Activated CD8-positive, alpha-beta memory T cell treated with anti-CD3 and anti-CD28 coated beads, Interleukin-2, amount 50 U/mL, for 1 hour (primary cell): ENCODE data around the gene ZFYVE28.
"Not testable (repeated sequence)": the region's sequence is repeated elsewhere in the genome, so short reads cannot be mapped to it uniquely, and the experiment has no call there.

ENCODE experiments used
- DNase-seq: peaks from one replicate; pipeline ENCODE4 v3.0.0-alpha.2; 2020; ENCODE audit errors: extremely low read depth

ZFYVE28 gene

DNA sequence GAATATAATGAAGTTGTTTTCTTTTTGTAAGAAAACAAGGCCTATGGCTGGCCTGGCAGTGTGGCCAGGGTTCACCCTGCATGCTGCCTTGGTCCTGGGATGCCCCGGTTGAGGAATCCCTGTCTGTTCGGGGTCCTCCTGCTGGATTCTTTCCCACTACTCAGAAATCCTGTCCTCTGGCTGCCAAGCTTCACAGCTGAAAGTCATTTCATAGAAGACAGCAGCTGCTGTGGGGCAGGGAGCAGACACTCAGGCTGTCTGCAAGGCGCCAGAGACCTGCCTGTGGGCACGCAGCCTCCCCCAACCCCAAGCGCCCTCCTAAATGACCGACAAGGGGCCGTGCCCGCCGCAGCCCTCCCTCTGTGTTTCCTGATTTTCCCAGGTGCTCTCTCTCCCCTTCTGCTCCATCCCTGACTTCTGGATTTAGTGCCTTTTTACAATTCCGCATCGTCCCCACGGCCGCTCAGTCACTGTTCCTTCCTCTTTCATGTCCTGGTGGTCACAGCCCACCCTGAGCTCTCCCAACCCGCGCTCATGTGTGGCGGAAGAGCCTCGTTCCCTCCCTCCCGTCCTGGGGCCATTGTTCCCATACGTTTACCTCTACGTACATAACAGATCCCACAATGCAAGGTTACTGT lies 27.5 kb downstream of the ZFYVE28 start:
- DNase-seq, result no peak

DNA sequence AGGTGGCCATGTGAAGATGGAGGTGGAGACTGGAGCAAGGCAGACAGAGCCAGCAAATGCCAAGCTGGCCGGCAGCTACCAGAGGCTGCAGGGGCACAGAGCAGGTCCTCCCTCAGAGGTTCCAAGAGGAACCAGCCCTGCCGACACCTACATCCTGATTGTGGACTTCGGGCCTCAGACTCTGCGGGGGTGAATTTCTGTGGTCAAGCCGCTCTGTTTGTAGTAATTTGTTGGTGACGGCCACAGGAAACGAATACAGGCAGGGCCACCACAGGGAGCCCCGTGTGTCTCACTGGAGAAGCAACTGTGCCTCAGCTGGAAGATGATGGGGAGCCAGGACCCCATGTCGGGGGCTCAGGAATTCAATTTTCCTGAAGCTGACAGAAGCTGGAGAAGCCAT lies 28.3 kb downstream of the ZFYVE28 start:
- no peak for DNase-seq

DNA sequence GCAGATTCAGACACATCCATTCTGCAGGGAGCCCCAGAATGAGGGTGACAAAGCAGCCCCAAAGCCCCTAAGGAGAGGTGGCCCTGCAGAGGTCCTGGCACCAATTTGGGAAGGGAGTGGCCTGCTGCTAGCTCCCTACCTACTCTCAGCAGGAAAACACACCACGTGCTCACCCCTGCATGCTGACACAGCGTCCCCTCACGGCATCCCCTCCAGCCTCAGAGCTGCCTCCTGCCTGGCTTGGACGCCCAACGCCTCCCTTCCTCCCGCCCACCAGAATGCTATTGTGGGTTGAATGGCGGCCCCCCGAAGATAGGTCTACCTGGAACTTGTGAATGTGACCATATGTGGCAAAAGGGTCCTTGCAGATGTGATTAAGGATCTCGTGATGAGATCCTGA lies 28.8 kb downstream of the ZFYVE28 start:
- no peak for DNase-seq

DNA sequence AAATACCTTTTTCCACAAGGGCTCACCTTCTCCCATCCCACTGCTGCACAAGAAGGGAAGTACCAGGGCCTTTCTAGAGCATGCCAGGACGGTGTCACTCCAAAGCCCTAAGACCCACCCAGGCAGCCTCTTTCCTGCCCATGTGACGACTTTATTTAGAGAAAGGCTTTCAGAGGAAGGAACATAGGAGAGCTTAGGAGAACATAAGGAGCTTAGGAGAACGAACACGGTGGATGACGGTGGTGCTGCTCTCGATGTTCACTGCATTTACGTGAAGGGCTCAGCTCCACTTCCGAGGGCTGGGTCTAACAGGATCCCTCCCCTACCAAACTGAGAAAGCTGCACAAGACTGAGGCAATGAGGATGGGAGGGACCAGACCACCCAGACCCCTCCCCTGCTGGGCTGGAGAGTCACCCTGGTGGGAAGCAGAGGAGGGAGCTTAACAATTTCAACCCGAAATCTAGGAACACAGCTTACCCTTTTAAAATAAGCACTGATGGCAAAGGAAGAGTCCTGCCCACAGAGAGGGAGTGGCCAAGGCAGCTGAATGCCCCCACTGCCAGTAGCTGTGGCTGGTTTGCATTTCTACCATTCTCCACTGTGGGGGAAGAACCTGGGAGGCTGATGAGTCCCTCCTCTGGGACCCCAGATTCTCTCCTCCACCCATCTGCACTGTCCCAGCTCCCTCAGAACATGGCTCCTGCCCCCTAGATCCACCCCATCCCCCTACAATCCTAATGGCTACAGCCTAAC lies 29.8 kb downstream of the ZFYVE28 start:
- no peak for DNase-seq

DNA sequence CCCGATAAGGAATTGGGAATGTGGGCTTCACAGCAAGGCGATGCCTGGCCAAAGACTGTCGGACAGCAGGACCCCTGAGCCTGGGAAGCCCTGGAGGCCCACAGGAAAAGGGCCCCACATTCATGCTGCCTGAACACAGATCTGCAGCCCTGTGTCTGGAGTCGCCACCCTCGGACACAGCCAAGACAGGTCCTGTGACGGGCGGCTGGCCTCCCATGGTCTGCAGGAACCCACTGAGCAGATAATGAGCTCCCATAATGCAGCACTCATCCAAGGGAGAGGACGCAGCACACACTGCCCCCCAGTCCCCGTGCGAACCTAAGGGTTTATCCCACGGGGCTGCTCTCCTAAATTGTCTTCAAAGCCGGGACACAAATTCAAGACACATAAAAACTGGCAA lies 30.6 kb downstream of the ZFYVE28 start:
- DNase-seq, result no peak

DNA sequence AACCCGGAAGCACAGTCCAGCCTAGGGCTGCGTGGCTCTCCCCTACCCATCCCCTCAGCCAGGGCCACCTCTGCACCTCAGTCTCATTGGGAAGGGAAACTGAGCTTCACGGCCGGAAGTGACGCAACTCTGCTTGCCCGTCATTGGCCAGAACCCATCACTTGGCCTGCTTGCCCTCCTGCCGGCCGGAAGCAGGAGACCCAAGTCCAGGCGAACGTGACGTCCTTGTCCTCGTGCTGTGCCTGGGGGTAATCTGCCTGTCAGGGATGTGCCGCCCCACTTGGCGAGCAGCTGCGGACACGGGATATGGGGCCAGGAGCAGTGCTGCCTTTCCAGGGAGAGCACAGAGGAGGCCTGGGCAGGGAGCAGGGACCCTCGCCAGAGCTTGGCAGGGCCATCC lies 31.2 kb downstream of the ZFYVE28 start:
- no peak for DNase-seq

DNA sequence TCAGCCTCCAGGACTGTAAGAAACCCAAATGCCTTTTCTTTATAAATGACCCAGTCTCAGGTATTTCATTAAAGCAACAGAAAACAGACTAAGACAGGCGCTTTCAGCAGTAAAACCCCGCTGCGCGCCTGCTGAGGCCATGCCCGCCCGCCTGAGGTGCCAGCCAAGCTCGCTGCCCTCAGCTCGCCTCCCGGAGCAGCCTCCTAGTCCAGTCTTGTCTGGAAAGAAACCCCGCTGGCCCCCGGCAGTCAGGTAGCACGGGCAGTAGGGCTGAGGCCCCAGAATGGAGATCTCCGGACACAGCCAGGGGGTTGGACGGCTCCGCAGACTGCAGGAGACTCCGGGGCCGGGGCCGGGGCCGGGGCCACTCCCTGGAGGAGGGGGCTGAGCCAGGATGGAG lies 31.7 kb downstream of the ZFYVE28 start:
- DNase-seq, result no peak

DNA sequence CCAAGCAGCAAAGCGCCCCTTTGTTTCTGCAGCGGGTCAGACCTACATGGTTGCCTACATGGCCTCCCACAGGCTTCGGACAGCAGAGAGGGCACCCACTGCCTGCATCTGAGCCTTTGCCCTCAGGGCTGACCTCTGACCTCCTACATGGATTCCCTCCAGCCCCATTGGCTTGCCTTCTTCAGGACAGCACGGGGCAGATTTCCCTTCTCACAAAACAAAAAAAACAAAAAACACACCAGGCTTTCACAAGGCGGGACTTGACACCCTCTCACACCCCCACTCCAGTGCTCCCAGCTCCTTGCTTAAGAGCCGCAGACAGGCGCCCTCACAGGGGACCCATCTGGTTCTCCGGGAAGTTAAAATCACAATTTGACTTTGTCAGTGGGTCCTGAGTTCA lies 32.9 kb downstream of the ZFYVE28 start:
- DNase-seq, result no peak

DNA sequence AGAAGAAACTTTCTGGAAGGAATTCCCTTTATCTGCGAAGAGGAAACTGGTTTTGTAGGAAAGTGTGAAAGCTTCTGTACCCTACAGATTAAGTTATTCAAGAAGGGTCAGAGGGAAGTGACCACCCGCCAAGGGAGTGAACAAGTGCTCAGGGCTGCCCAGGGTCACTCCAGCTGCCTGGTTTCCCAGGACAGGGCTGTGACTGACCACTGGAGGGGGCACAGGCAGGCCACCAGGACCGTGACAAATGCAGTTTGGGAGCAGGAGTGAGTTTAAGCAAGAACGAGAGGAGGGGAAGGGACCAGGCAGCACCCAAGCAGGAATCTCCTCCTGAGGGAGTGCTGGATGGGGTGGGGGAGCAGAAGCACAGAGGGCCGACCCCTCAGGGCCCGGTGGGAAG lies 34.2 kb downstream of the ZFYVE28 start:
- DNase-seq, result no peak

DNA sequence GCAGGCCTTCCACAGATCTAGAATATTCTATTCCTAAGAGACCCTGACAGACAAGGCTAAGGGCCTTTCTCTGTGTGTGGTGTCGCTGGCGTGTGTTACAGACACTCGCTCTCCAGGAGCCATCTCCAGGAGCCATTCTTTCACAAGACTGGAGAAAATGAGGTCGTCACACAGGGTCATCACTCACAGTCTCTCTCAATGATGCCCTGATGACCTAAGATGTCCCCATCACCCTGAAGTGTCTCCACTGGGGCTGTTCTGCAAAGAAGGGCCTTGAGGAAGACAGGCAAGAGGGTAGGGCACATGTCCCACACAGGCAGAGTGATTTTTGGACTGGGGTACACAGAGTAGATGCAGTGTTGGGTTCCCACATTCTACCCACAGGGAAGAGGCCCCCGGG lies 34.7 kb downstream of the ZFYVE28 start:
- no peak for DNase-seq

DNA sequence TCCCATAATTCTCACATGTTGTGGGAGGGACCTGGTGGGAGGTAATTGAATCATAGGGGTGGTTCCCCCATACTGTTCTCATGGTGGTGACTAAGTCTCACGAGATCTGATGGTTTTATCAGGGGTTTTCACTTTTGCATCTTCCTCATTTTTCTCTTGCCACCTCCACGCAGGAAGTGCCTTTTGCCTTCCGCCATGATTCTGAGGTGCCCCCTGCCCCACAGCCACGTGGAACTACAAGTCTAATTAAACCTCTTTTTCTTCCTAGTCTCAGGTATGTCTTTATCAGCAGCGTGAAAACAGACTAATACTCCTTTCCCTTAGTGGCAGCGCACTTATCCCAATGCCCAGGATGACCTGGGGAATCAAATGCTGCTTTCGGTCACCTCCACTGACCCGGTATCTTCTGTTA lies 35.2 kb downstream of the ZFYVE28 start:
- not testable (repeated sequence) for DNase-seq

DNA sequence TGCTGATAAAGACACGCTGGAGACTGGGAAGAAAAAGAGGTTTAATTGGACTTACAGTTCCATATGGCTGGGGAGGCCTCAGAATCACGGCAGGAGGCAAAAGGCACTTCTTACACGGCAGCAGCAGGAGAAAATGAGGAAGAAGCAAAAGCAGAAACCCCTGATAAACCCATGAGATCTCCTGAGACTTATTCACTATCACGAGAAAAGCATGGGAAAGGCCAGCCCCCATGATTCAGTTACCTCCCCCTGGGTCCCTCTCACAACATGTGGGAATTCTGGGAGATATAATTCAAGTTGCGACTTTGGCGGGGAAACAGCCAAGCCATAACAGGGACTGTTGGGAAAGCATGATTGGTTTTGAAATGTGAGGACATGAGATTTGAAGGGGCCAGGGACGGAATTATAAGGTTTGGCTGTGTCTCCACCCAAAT lies 35.7 kb downstream of the ZFYVE28 start:
- DNase-seq, result not testable (repeated sequence)

DNA sequence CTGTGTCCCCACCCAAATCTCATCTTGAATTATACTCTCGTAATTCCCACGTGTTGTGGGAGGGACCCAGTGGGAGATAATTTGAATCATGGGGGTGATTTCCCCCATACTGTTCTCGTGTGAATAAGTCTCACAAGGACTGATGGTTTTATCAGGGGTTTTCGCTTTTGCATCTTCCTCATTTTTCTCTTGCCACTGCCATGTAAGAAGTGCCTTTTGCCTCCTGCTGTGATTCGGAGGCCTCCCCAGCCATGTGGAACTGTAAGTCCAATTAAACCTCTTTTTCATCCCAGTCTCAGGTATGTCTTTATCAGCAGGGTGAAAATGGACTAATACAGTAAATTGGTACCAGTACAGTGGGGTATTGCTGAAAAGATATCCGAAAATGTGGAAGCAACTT lies 37.9 kb downstream of the ZFYVE28 start:
- DNase-seq, result not testable (repeated sequence)

DNA sequence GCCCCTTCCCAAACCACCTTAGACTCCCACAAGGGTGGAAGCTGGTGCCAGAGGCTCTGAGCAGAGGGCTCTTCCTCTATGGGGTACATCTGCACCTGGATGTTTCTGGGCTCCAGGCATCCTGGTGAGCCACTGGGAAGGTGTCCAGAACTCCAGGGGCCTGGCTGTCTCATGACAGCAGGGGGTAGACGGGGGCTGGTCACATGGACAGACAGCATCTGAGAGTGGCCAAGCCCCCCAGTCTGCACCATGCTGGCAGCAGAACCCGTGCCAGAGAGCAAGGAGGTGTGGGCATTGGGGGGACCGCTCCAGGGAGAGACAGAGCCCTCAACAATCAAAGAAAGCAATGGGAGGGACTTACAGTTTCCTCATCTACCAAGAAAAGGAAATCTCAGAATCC lies 39.5 kb downstream of the ZFYVE28 start:
- no peak for DNase-seq

DNA sequence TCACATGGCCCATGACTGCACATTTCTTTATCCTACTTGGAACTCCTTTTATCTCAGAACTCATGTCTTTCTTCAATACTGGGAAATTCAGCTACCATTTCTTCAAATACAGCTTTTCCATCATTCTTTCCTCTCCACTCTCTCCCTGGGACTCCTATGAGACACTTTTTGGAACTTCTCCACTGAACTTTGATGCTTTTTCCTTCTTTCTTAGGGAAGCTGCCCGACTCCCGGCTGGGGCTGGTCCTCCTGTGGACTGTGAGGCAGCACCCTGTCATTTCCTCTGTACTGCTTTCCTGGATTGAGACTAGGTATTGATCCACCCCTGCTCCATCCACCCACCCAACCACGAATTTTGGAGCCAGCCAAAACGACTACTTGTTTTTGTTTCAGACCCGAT lies 40.0 kb downstream of the ZFYVE28 start:
- DNase-seq, result no peak

DNA sequence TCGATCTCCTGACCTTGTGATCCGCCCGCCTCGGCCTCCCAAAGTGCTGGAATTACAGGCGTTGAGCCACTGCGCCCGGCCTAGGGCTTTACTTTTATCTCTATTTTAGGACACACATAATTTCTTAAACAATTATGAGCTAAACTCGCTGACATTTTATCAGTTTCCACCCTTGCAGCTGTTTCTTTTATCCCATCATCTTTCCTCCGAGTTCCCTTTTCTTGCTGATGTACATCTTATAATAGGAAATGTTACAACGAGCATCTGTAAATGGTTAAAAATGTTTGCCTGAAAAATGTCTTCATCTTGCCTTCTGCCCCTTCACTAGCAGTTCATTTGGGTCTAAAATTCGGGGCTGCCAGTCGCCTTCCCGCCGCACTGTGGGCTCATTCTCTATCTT lies 41.2 kb downstream of the ZFYVE28 start:
- no peak for DNase-seq

DNA sequence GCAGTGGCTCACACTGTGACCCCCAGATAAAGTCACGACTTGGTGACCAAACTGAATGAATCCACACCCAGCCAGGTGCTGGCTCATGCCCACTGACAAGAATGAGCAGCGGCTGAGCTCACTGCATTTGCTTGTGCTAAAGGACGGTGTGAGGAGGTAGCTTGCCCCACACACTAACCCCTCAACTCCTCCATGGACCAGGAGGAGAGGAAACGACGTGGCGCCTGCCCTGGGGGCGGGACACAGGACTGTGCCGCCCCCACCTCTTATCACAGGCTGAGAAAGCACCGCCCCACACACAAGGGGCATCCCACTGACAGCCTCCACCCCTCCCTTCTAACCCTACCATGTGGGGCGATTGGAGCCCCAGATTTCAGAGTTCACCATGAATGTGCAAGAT lies 43.0 kb downstream of the ZFYVE28 start:
- DNase-seq, result no peak

DNA sequence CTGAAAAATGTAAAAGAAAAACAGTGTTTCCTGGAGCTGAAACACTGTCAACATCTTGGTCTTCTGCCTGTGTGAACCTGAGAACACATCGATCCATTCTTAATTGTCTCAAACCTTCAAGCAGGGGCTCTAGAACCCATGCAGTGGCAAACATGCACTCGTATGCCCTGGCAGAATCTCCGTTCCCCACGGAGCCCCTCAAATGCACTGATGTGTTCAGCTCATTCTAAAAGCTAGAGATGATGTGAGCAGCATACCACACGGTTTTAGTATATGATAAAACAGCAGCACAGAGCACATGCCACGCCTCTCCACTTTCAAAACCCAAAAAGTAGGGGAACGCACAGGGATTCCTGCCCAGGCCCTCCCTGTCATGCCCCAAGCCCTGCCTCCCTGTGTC lies 44.9 kb downstream of the ZFYVE28 start:
- no peak for DNase-seq

DNA sequence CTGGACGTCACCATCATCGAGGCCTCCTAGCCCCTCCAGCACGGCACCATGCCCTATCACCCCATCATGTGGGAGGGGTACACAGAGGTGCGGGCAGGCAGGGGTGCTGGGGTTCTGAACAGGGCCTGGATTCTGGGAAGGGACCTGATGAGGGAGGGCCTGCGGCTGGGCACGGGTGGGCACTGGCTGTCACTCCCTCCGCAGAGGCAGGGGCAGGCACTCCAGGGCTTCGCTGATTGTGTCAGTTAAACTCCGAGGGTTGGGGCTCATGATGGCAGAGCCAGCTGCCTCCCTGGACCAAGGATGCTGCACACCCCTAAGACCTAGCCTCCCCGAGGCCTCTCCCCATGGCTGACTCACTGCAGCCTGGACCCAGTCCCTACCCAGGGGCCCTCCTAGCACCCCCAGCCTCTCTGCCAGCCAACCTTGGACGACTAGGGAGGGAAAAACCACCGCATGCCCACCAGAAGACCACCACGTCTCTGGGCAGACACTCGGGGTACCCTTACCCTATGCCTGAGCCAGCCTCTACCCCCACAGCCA lies 45.9 kb downstream of the ZFYVE28 start:
- DNase-seq, result no peak

DNA sequence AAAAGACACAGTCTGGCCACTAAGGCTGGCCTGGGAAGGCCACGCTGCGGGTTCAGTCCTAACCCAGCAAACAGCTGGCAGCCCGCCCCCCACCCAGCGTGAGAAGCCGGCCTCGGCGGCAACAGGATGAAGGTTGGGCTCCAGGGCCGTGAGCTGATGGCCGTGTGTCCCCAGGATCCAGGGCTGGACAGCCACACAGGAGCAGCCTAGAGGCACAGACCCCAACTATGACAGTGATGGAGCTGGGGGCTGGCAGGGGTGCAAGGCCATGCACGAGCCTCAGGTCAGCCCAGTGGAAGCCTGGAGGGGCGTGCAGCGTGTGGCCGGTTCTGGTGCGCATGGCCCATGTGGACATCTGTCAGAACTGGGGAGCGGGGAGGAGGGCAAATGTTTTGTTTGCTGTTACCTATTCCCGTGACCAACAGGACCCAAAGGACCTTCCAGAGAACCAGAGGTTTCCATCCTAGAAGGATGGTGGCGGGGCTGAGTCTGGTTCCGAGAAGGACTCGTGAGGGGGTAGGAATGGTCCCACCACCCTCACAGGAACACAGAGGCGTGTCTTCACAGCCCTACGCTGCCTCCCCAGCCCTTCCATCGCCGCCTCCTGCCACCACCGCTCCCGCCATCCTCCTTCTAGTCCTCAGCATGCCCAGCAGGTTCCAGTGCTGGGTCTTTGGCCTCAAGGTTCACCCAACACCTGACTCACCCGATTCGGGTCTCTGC lies 46.5 kb downstream of the ZFYVE28 start:
- DNase-seq, result no peak

DNA sequence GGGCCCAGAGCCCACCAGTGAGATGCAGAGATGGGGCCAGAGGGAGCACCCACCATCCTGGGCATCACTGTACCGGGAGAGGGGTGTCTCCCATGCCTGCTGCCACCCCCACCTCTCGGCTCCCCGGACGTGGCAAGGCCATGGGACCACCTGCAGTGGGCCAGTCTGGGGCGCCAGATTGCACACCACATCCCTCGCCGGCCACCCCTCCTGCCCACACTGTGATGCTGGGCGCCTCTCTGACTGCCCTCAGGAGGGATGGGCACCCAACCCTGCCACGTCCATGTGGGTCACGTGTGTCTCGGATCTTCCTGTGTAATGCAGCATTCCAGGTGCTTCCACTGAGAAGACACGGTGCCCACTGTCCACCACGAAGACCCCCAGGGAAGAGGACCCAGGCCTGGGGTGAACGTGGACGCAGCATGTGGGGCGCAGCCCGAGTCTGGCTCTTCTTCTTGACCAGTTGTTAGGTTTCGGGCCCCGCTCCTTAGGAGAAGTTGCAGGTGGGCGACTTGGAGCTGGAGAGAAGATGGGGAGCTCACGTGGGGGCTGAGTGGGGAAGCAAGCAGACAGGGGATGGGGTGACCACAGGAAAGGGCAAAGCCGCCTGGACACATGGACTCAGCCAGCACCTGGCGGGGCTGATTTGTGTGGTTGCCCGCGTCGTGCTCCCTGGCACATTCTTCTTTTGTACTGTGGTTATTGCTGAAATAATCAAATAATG lies 47.7 kb downstream of the ZFYVE28 start:
- no peak for DNase-seq
